Head of caudate nucleus (tissue), 42 donors: Measurements from ENCODE around the gene HMGN1.
A peak's percentile ranks its signal among the peaks of the same experiment; 100 is the strongest.

Experiments
- DNase-seq, 42 donors: peaks; one replicate each; pipeline versions ENCODE4 v3.0.0 to v3.0.0-alpha.2; 2020 to 2021; ENCODE audit warnings: mixed read lengths in 7 of 42
- intact Hi-C: fragments of 100-400 bp; cut with DNase I; formaldehyde crosslinking; loops from one replicate; pipeline ENCODE4 v1.15.0; 2022

Gene HMGN1

DNA sequence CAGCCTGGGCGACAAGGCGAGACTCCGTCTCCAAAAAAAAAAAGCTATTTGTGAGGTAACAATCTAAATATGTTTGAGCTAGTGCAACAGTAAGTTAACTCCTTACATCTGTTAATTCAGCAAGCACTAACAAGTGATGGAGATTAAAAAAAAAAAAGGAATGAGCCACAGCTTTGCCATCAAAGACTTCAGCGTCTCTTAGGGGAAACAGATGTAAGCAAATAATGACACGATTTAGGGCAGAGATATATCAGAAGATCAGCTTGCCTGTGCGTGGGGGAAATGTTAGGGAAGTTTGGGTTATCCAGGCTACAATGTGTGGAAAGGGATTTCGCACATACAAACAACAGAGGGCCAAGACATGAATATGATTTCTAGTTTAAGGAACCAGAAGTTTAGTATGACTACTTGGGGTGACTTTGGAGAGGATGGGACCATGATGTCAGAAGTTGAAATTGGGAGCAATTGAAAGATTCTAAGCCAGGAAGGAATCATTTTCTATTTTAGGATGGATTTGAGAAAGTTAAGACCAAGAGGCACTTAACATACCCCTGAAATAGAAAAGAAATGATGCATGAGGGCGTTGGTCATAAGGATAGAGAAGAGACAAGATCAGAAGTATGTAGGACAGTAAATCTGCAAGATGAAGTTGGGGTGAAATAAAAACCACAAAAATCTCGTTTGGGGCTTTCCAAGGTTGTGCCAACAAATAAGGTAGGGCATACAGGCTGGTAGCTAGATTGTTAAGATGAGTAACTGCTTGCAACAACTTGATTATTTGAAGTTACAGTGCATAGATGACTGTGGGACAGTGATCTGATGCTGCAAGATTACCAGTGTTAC is 33.1 kb downstream of the HMGN1 start:
- intact Hi-C loops, result no loop called here

DNA sequence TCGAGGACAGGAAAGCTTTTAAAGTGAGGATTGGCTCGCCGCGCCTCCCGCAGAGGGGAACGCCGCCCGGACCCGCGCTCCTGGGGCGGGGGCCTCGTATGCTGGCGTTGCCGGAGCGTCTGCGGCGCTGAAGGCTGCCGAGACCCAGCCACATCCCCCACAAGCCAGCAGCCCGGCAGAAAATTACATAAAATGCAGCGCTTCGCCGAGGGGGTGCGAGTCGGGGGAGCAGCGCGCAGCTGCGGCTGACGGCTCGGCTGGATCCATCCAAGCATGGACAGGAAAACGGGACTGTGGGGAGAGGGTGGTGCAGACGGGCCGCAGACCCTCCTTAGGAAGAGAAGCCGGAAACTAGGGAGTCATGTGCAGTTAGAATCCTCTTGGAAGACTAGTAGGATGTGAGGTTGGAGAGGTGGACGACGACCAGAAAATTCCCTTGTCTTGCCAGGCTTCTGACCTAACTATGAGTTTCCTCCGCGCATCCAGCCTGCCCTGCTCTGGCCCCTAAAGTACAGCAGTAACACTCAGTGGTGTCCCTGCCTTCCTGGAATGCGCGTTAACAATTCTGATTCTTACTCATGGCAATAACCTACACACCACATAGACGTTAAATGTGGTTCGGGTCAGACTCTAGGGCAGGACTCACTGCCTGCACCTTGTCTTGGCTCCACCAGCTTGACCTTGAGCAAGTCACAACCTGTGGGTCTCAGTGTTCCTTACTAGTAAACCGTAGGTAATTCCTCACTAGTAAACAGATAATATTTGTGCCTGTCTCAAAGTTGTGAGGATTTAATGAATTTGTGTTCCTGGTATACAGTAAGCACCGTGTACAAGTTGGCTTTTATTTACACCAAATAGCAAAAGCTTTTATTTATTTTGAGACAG is 34.5 kb downstream of the HMGN1 start:
- intact Hi-C loops, result loop anchor here (5.0 kb wide), 1 partner anchor 132 kb away; the partner anchor contains the start of gene PSMG1
- DNase-seq, result peak in 41 of 42 donors; percentile 38 to 81 (median 62)

More for the DNA sequence above, 33.1 kb downstream of the HMGN1 start:
- DNase-seq, result no peak

DNA sequence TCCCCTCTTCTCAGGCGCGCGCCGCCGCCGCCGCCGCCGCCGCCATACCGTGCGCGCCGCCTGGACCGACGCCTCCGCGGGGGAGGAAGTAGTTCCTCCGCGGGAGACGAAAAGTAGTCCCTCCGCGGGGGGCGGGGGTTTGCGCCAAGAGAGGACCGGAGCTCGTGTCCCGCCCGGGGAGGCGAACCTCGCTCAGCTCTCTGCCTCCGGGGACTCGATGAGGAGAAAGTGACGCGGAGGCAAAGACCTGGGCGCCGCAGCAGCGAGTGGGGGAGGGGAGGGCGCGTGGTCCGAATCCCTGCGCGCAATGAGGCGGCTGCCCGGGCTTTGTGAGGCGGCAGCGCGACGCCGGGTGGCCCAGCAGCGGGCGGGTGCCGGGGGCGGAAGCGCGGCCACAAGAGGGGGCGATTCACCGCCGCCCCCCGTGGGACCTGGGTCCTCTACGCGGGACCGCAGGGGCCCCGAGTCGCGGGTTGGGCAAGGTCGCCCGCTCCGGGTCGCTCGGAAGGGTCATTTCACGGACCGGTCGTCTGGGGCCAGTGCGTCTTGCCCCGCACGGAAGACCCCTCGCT is 35.2 kb downstream of the HMGN1 start, which contains the start of gene BRWD1:
TSS of gene BRWD1 (minus strand) at position 62 of the 572 bp plus-strand sequence. CDS start 141 bp downstream, outside the sequence.
- intact Hi-C loops, result loop anchor here (2.0 to 5.0 kb wide), 3 partner anchors 35 to 131 kb away; partner anchors contain the start of genes HMGN1 and PSMG1
- peak; percentile 26 to 88 (median 78) for DNase-seq

DNA sequence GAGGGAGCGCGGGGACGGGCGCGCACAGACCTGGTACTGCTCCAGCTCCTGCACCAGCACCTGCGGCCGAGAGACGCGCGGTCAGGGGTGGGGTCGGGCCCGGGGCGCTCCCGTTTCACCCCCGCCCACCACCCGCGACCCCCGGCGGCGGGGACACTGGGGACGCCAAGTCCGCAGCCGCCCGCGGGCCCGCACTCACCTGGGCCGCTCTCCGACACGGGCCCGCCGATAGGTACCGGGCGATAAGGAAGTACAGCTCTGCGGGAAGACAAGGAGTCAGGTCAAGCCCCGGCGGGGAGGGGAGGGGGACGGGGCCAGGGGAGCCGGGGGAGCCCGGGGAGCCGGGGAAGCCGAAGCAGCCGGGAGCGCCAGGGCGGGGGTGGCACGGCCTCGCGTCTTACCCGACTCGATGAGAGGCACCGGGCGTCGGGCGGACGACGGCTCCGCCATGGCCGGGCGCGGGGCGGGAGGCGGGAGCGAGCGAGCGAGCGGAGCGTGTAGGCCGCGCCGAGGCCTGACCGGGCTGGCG is 35.8 kb downstream of the HMGN1 start:
- intact Hi-C loops, result loop anchor here (2.0 to 5.0 kb wide), 3 partner anchors 36 to 131 kb away; partner anchors contain the start of genes HMGN1 and PSMG1
- DNase-seq, result peak in 30 of 42 donors; percentile 12 to 77 (median 57)

DNA sequence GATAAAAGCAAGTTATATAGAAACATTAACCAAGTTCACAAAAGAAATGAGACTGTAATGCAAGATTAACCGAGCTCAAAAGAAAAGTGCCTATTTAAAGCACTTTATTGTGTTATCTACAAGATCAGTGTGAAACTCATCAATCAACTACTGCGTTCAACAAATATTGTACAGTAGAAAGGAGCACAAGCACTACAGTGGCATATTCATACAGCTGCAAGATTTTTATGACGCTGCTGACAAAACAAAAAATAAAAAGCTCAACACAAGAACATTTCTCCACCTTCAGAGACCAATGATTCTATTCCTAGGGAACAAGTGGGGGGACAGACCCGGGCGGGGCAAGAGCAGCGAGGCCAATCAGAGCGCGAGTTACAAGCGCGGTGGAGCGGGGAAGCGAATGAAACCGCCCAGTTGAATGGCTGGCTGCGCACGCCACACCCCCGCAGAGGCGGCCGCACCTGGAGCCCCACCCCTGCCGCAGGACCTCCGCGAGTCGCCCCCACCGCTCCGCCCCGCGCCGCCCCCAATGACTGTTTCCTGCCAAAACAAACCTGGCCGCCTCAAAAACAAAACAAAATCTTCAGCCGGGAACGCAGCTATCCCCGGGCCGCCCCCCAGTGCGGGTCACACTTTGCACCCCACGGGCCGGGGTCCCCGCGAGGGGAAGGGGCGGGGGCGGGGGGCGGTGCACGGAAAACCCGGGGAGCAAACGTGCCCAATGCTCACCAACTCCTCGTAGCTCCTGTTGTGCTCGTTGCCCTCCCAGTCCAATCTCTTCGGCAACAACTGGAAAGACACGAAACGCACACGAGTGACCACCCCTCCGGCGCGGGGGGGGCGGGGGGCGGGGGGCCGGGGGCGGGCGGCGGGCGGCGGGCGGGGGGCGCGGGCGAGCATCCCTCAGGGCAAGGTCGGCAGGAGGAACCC is 36.5 kb downstream of the HMGN1 start:
- DNase-seq, result peak; percentile 92 to 99 (median 97)
- intact Hi-C loops, result loop anchor here (2.0 to 5.0 kb wide), 3 partner anchors 36 to 130 kb away; partner anchors contain the start of genes HMGN1 and PSMG1

DNA sequence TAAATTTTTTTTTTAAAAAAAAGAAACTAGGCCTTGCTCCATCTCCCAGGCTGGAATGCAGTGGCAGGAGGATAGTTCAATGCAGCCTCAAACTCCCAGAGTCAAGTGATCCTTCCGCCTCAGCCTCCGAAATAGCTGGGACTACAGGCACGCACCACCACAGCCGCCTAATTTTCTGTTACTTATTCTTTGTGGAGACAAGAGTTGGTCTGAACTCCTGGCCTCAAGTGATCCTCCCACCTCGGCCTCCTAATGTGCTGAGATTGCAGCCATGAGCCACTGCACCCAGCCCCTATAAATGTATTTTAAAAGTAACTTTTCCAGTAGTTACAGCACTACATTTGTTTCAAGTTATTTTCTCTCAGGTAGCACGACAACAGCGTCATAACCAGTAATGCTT is 37.7 kb downstream of the HMGN1 start:
- intact Hi-C loops, result loop anchor here (5.0 kb wide), 1 partner anchor 129 kb away; the partner anchor contains the start of gene PSMG1
- no peak for DNase-seq

DNA sequence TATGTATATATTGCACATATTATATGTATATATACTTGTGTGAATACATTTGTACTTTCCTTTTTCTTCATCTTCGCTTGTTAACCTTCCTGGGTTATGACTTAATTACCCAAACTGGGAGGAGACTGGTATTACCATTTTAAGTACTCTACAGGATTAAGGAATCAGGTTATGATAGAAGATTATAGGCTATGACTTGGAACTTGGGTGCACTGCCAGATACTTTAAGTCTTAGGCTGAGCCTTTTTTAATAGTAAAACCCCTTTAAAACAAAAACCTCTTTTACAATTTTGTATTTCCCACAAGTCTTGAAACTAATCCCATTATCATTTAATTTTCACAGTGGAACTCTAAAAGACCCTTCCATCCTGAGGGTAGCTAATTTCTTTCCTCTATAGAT is 41.4 kb downstream of the HMGN1 start:
- DNase-seq, result no peak
- intact Hi-C loops, result no loop called here

DNA sequence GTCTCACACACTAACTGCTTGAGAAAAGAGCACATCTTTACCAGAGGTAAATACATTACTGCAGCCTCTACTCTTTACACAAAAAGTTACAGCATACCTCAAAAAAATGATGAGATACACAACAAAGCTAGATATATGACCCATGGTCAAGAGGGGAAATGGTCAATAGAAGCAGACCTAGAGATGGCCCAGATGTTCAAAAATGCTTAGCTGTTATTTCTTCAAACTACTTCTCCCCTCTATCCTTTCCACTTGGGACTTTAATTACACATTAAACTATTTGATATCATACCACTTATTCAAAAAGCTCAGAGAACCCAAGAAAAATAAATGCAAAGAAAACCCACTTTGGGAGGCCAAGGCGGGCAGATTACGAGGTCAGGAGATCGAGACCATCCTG is 48.3 kb downstream of the HMGN1 start:
- no peak for DNase-seq
- intact Hi-C loops, result no loop called here

DNA sequence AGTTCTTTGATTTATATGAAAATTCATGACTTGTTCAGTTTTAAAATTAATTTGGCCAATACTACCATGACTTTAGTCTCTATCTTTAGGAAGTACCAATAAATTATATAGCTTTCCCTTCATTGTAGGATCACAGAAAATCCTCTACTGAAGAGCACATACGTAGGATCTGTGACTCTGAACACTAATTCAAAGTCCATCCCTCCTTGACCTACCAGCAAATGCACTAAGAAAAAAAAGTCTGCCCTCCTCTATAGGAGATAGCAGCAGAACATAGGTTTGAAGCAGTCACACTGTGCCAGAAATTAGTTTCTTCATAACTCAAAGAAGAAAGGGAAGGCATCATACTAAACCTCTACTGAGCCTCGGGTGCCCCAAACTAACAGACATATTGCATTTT is 52.0 kb downstream of the HMGN1 start:
- intact Hi-C loops, result no loop called here
- DNase-seq, result no peak
